Transverse colon (tissue), 4 donors: ENCODE results near the gene CBLN2. TPM values are rescaled to one million over a fixed set of nuclear protein-coding genes. Genes with fewer than 3 reads are reported as not detected.
A peak's percentile ranks its signal among the peaks of the same experiment; 100 is the strongest.

Source experiments
- DNase-seq: peaks from one replicate; pipeline ENCODE4 v3.0.0-alpha.2; 2019
- H3K27ac ChIP-seq, 4 donors: fragments of 200-600 bp; sonication (generic); 2 replicates each; pipeline ENCODE4 v1.5.1; 2016 to 2018; ENCODE audit warnings: inconsistent platforms in 4 of 4
- H3K27me3 ChIP-seq: fragments of 200-600 bp; sonication (generic); 2 replicates; pipeline ENCODE4 v1.5.1; 2017; ENCODE audit warnings: inconsistent platforms
- H3K36me3 ChIP-seq, 4 donors: fragments of 200-600 bp; sonication (generic); 2 replicates each; pipeline ENCODE4 v1.5.1; 2017 to 2019; ENCODE audit warnings: inconsistent platforms in 4 of 4
- H3K4me1 ChIP-seq, 4 donors: fragments of 200-600 bp; sonication (generic); 2 replicates each; pipeline ENCODE4 v1.5.1; 2017 to 2020; ENCODE audit warnings: inconsistent platforms in 4 of 4
- H3K4me3 ChIP-seq, 4 donors: fragments of 200-600 bp; sonication (generic); 1 replicate in 1 of 4; 2 replicates in 3 of 4; pipeline versions ENCODE4 v1.5.1 to v1.6.1; 2017 to 2019; ENCODE audit warnings: inconsistent platforms in 4 of 4
- H3K9me3 ChIP-seq, 2 donors: fragments of 200-600 bp; sonication (generic); 2 replicates each; pipeline ENCODE4 v1.5.1; 2017 to 2019; ENCODE audit warnings: inconsistent platforms in 2 of 2
- EP300 ChIP-seq: sonication (generic); formaldehyde crosslinking; IDR thresholded peaks from one replicate; pipeline ENCODE4 v1.6.1; 2017; ENCODE audit warnings: antibody characterized with exemption, low read depth
- POLR2A ChIP-seq: fragments of 450-650 bp; IDR thresholded peaks from one replicate; pipeline ENCODE4 v1.6.1; 2016; ENCODE audit warnings: antibody characterized with exemption, mild to moderate bottlenecking, moderate library complexity
- POLR2AphosphoS5 ChIP-seq, 3 donors: sonication (generic); formaldehyde crosslinking; IDR thresholded peaks; one replicate each; pipeline ENCODE4 v1.6.1; 2016; ENCODE audit warnings: antibody characterized with exemption in 3 of 3
- WGBS, 2 donors: methylation state at CpG; one replicate each; pipeline ENCODE4 v1.1.5; 2018; ENCODE audit warnings: low coverage in 1 of 2; 5-methylcytosine and 5-hydroxymethylcytosine counted together
- in situ Hi-C, 4 donors: fragments of 200-750 bp; cut with MboI; loops; one replicate each; pipeline versions ENCODE4 v1.15.0 to v1.15.1; 2017; ENCODE audit warnings: low sequenced_read_pairs in 3 of 4, low pct_ligation_motif_present in 1 of 4, low pct_unique_long_range_greater_than_20kb in 1 of 4
- intact Hi-C: fragments of 100-400 bp; cut with DNase I; formaldehyde crosslinking; loops from one replicate; pipeline ENCODE4 v1.15.1; 2023; ENCODE audit warnings: low total_unique reads
- total RNA-seq, 4 donors: library from RNA; depleted of rRNA; stranded (reverse); fragments of >200 nt; gene quantifications; one replicate each; pipeline ENCODE4 v1.1.0, GENCODE V29; 2016
- TF ChIP-seq, protein P1 (sequence below), 5 experiments: fragments of 200-600 bp in 3 of 5; fragments of 450-650 bp in 2 of 5; sonication (generic) in 3 of 5; IDR thresholded peaks; 1 replicate in 2 of 5; 2 replicates in 3 of 5; pipeline ENCODE4 v1.5.1; 2016 to 2017; ENCODE audit warnings: antibody characterized with exemption in 5 of 5, inconsistent platforms in 3 of 5, mild to moderate bottlenecking in 2 of 5, moderate library complexity in 1 of 5

Gene CBLN2
- 1 to 10 TPM in 1 of 4 donors, under 1 TPM in 3; 0.60 to 1.3 (median 0.78) TPM for total RNA-seq

GRCh38 chr18:72544092-72544886 lies at the start of gene CBLN2:
TSS of gene CBLN2 (minus strand) at chr18:72544342. CDS start at chr18:72542160, 2,182 bp downstream.
- in situ Hi-C loops = loop anchor here in 1 of 4 donors (10.0 kb wide), 1 partner anchor 1609 kb away; no protein-coding TSS in a partner anchor
- TF ChIP-seq EP300 (no peak), POLR2A (no peak), POLR2AphosphoS5 (IDR thresholded peaks at IDR 0.05) (no peak)
- TF ChIP-seq, protein P1, sequence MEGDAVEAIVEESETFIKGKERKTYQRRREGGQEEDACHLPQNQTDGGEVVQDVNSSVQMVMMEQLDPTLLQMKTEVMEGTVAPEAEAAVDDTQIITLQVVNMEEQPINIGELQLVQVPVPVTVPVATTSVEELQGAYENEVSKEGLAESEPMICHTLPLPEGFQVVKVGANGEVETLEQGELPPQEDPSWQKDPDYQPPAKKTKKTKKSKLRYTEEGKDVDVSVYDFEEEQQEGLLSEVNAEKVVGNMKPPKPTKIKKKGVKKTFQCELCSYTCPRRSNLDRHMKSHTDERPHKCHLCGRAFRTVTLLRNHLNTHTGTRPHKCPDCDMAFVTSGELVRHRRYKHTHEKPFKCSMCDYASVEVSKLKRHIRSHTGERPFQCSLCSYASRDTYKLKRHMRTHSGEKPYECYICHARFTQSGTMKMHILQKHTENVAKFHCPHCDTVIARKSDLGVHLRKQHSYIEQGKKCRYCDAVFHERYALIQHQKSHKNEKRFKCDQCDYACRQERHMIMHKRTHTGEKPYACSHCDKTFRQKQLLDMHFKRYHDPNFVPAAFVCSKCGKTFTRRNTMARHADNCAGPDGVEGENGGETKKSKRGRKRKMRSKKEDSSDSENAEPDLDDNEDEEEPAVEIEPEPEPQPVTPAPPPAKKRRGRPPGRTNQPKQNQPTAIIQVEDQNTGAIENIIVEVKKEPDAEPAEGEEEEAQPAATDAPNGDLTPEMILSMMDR (IDR thresholded peaks at IDR 0.05) = peak; percentile 26 to 53 (median 51)
- H3K36me3 ChIP-seq = no peaks in the 10 kb centered on the region
- H3K9me3 ChIP-seq = no peaks in the 10 kb centered on the region
- H3K4me1 ChIP-seq = peaks cover 0 to 13% (median 2%) of the 10 kb centered on the region in 4 donors
- intact Hi-C loops = loop anchor here (5.0 kb wide), 1 partner anchor 1612 kb away; no protein-coding TSS in a partner anchor
- WGBS, 2 donors = 4 to 15% methylated on average over 17 to 33 of the region's 44 CpGs
- H3K27me3 ChIP-seq = peaks cover 48% of the 10 kb centered on the region
- H3K4me3 ChIP-seq = peak within 1 kb of the TSS in 1 of 4 donors; percentile 35
- DNase-seq = peak; percentile 26
- H3K27ac ChIP-seq = no peak within 1 kb of the TSS

DNA sequence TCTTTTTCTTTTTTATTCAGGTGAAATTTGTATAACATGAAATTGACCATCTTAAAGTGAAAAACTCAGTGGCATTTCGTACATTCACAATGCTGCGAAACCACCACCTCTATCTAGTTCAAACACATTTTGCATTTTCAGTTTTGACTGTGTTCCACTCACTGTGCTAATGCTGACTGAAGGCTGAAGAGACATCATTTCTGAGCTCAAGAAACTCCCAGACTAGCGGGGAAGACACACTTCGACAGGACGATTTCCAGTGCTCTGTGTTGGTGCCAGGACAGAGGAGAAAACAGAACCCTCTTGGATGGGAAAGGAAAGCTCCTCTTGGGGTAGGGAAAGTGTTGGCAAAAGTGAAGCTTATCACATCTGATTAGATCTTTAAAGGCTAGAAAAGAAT lies 44.2 kb upstream of the CBLN2 start:
- in situ Hi-C loops = no loop called here
- intact Hi-C loops = no loop called here
- Histone ChIP-seq H3K27ac (no peak overlapping the region), H3K36me3 (no peaks in the 10 kb centered on the region), H3K4me1 (no peaks in the 10 kb centered on the region), H3K4me3 (no peak overlapping the region), H3K9me3 (no peaks in the 10 kb centered on the region), H3K27me3 (no peaks in the 10 kb centered on the region)
- no peak for DNase-seq
- TF ChIP-seq POLR2AphosphoS5 (IDR thresholded peaks at IDR 0.05) (no peak), POLR2A (no peak), EP300 (no peak)
- TF ChIP-seq, protein P1 (IDR thresholded peaks at IDR 0.05) = no peak
- WGBS, 2 donors = 70 to 74% methylated on average over 5 of the region's 5 CpGs

DNA sequence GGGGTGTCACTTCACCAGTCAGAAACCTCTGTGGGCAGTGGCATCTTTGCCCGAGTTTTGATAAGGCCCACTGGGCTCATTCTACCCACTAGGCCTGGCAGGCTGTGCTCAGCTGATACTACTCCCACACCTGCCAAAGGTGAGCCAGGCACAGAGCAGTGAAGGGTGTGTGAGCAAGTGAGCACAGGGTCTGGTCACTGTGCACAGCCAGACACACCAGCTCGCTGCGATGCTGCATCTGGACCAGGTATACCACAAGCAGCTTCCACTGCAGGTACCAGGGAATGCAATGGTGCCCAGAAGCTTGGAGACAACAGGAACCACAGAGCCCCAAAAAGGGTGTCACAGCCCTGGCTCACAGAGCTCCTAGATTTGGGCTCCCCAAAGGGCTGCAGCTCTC lies 40.6 kb upstream of the CBLN2 start:
- Histone ChIP-seq H3K27ac (no peak overlapping the region), H3K36me3 (no peaks in the 10 kb centered on the region), H3K4me1 (no peaks in the 10 kb centered on the region), H3K27me3 (no peaks in the 10 kb centered on the region), H3K4me3 (no peak overlapping the region), H3K9me3 (no peaks in the 10 kb centered on the region)
- no peak for TF ChIP-seq EP300
- TF ChIP-seq, protein P1 (IDR thresholded peaks at IDR 0.05) = no peak
- TF ChIP-seq POLR2A = no peak
- no peak for TF ChIP-seq POLR2AphosphoS5 (IDR thresholded peaks at IDR 0.05)
- in situ Hi-C loops (no loop called here), intact Hi-C loops (no loop called here)
- 50 to 90% methylated on average over 1 to 3 of the region's 3 CpGs for WGBS, 2 donors
- DNase-seq = no peak

DNA sequence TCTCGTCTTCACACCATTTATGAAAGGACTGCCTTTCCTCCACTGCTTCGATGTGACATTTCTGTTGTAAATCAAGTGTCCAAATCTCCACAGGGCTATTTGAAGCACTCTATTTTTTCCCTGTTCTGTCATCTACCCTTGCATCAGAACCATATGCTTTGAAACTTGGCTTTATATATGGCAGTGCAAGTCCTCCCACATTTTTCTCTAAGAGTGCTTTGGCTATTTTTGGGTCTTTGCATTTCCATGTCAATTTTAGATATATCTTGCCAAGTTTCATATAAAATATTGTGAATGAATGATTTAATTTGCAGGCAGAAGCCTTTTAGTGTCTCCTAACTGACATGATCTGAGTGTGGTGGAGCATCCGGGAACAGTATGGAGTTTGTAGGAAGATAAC lies 37.8 kb upstream of the CBLN2 start:
- 60 to 68% methylated on average over 1 to 3 of the region's 3 CpGs for WGBS, 2 donors
- no peaks in the 10 kb centered on the region for H3K27me3 ChIP-seq
- no peak overlapping the region for H3K4me3 ChIP-seq
- H3K4me1 ChIP-seq = no peaks in the 10 kb centered on the region
- no peak overlapping the region for H3K27ac ChIP-seq
- H3K36me3 ChIP-seq = no peaks in the 10 kb centered on the region
- intact Hi-C loops = no loop called here
- no peak for DNase-seq
- in situ Hi-C loops = no loop called here
- TF ChIP-seq, protein P1 (IDR thresholded peaks at IDR 0.05) = no peak
- TF ChIP-seq EP300 = no peak
- no peak for TF ChIP-seq POLR2A
- TF ChIP-seq POLR2AphosphoS5 (IDR thresholded peaks at IDR 0.05) = no peak
- no peaks in the 10 kb centered on the region for H3K9me3 ChIP-seq
